ENCODE results near the gene PTPRN2. TPM values are rescaled to one million over a fixed set of nuclear protein-coding genes. Genes with fewer than 3 reads are reported as not detected.
A peak's percentile ranks its signal among the peaks of the same experiment; 100 is the strongest.

Gene PTPRN2
- total and polyA plus RNA-seq, 8 donors, result 4.9 to 136 (median 46.8) TPM

DNA sequence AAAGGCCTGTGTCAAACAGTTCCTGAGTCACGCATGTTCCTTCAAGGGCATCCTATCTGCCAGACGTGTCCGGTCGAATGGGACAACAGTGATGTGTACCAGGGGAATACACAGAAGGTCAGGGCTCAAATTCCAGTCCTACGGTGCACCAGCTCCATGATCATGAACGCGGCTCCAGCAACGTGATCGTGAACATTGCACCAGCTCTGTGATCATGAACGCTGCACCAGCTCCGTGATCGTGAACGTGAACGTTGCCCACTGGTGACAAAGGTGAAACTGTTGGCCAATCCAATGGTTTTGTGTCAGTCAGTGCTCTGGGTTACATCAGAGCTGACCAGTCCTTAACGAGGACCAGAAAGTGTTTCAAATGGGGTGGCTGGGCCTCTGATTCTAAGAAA, 4.3 kb upstream of the PTPRN2 start:
- no peaks in the 10 kb centered on the region for H3K36me3 ChIP-seq
- no peak for DNase-seq
- 81 to 88% (median 86%) methylated on average over 8 to 15 of the region's 15 CpGs for whole genome bisulfite sequencing, 5 donors
- no peak overlapping the region for H3K27ac ChIP-seq
- H3K4me1 ChIP-seq, result peaks cover 7 to 23% (median 17%) of the 10 kb centered on the region in 4 donors
- intact Hi-C loops (cut with DNase I; ENCODE audit: low total_unique reads), result no loop called here
- no peak for TF ChIP-seq POLR2AphosphoS5 (IDR thresholded peaks at IDR 0.05)
- no peak for TF ChIP-seq EP300 (IDR thresholded peaks at IDR 0.05)
- TF ChIP-seq POLR2A (IDR thresholded peaks at IDR 0.05), result no peak
- TF ChIP-seq, protein P1, sequence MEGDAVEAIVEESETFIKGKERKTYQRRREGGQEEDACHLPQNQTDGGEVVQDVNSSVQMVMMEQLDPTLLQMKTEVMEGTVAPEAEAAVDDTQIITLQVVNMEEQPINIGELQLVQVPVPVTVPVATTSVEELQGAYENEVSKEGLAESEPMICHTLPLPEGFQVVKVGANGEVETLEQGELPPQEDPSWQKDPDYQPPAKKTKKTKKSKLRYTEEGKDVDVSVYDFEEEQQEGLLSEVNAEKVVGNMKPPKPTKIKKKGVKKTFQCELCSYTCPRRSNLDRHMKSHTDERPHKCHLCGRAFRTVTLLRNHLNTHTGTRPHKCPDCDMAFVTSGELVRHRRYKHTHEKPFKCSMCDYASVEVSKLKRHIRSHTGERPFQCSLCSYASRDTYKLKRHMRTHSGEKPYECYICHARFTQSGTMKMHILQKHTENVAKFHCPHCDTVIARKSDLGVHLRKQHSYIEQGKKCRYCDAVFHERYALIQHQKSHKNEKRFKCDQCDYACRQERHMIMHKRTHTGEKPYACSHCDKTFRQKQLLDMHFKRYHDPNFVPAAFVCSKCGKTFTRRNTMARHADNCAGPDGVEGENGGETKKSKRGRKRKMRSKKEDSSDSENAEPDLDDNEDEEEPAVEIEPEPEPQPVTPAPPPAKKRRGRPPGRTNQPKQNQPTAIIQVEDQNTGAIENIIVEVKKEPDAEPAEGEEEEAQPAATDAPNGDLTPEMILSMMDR (IDR thresholded peaks at IDR 0.05), result no peak
- peaks cover 0 to 22% (median 14%) of the 10 kb centered on the region in 3 donors for H3K27me3 ChIP-seq
- H3K4me3 ChIP-seq, result no peak overlapping the region
- peaks cover 0 to 7% (median 2%) of the 10 kb centered on the region in 4 donors for H3K9me3 ChIP-seq

DNA sequence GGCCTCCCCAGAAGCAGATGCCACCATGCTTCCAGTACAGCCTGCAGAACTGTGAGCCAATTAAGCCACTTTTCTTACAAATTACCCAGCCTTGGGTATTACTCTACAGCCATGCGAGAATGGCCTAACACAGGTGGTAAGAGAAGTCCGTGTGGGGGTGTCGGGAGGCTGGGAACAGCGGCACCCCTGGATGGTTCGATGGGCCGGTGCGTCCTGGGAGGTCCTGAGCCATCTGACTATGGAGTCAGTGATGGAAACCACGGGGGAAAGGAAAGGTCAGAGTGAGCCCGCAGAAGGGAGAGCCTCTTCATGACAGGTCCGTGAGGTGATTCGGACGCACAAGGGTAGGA, 2.5 kb upstream of the PTPRN2 start:
- peaks cover 0 to 7% (median 2%) of the 10 kb centered on the region in 4 donors for H3K9me3 ChIP-seq
- H3K4me1 ChIP-seq, result peaks cover 24 to 41% (median 35%) of the 10 kb centered on the region in 4 donors
- H3K4me3 ChIP-seq, result no peak overlapping the region
- H3K27ac ChIP-seq, result peak overlapping the region; percentile 37 to 90 (median 77)
- 88 to 93% (median 90%) methylated on average over 11 to 12 of the region's 12 CpGs for WGBS, 5 donors
- TF ChIP-seq, protein P1 (IDR thresholded peaks at IDR 0.05), result no peak
- TF ChIP-seq POLR2AphosphoS5 (IDR thresholded peaks at IDR 0.05), result no peak
- TF ChIP-seq EP300 (IDR thresholded peaks at IDR 0.05), result no peak
- no peak for TF ChIP-seq POLR2A (IDR thresholded peaks at IDR 0.05)
- peaks cover 0 to 40% (median 28%) of the 10 kb centered on the region in 3 donors for H3K27me3 ChIP-seq
- no peak for DNase-seq
- intact Hi-C loops (cut with DNase I; ENCODE audit: low total_unique reads), result no loop called here
- H3K36me3 ChIP-seq, result no peaks in the 10 kb centered on the region

DNA sequence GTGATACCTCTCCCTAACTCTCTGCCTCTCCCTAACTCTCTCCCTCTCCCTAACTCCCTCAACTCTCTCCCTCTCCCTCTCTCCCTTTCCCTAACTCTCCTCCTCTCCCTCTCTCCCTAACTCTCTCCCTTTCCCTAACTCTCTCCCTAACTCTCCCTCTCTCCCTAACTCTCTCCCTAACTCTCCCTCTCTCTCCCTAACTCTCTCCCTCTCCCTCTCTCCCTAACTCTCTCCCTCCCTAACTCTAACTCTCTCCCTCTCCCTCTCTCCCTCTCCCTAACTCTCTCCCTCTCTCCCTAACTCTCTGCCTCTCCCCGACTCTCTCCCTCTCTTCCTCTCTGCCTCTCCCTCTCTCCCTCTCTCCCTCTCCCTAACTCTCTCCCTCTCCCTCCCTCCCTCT, 2.0 kb upstream of the PTPRN2 start:
- DNase-seq, result no peak
- peaks cover 0 to 7% (median 2%) of the 10 kb centered on the region in 4 donors for H3K9me3 ChIP-seq
- peaks cover 24 to 44% (median 40%) of the 10 kb centered on the region in 4 donors for H3K4me1 ChIP-seq
- H3K4me3 ChIP-seq, result no peak overlapping the region
- WGBS, 5 donors, result 15 to 43% (median 26%) methylated on average over 1 of the region's 1 CpG
- intact Hi-C loops (cut with DNase I; ENCODE audit: low total_unique reads), result no loop called here
- no peaks in the 10 kb centered on the region for H3K36me3 ChIP-seq
- H3K27me3 ChIP-seq, result peaks cover 0 to 45% (median 28%) of the 10 kb centered on the region in 3 donors
- TF ChIP-seq POLR2AphosphoS5 (IDR thresholded peaks at IDR 0.05) (no peak), POLR2A (IDR thresholded peaks at IDR 0.05) (no peak), EP300 (IDR thresholded peaks at IDR 0.05) (no peak)
- TF ChIP-seq, protein P1 (IDR thresholded peaks at IDR 0.05), result no peak
- H3K27ac ChIP-seq, result peak overlapping the region in 2 of 5 donors; percentile 77 to 90

DNA sequence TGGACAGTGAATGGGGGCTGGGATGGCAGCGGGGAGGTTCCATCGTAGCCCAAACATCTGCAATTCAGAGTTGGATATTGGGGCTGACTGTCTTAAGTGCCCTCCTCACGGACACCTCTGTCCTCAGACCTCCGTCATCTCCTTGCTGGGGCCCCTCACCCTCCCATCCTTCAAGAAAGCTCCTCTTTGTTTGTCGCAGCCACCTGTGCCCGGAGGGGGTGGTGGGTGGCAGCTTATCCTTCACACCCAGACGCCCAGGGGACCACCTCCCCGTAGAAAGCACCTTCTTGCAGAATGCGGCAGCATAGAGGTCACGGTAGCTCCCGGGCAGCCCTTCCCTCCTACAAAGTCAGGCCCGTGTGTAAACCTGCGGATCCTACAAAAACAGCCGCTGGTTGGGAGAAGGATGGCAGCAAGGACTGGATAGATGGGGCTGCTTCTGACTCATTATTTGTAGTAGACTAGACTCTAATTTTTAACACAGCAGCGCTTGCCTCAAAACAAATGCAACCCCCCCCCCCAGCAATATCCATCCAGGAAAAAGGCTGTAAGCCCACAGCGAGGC, 1.3 kb upstream of the PTPRN2 start:
- Histone ChIP-seq H3K27me3 (peaks cover 0 to 52% (median 28%) of the 10 kb centered on the region in 3 donors), H3K27ac (peak overlapping the region in 2 of 5 donors; percentile 76 to 90), H3K4me3 (no peak overlapping the region), H3K4me1 (peaks cover 24 to 51% (median 42%) of the 10 kb centered on the region in 4 donors), H3K36me3 (no peaks in the 10 kb centered on the region), H3K9me3 (peaks cover 0 to 7% (median 2%) of the 10 kb centered on the region in 4 donors)
- DNase-seq, result no peak
- intact Hi-C loops (cut with DNase I; ENCODE audit: low total_unique reads), result no loop called here
- WGBS, 5 donors, result 68 to 81% (median 71%) methylated on average over 15 to 16 of the region's 16 CpGs
- TF ChIP-seq POLR2AphosphoS5 (IDR thresholded peaks at IDR 0.05) (no peak), POLR2A (IDR thresholded peaks at IDR 0.05) (no peak), EP300 (IDR thresholded peaks at IDR 0.05) (no peak)
- TF ChIP-seq, protein P1 (IDR thresholded peaks at IDR 0.05), result no peak
